Measurements from ENCODE around the gene TRIM9. TPM values are rescaled to one million over a fixed set of nuclear protein-coding genes. Genes with fewer than 3 reads are reported as not detected.

Gene TRIM9
- total and polyA plus RNA-seq, 2 donors (not counting 3 experiments of a cell fraction or from before 2014, with no cell fraction given): not detected

GRCh38 chr14:51081209-51081608 is 13.7 kb downstream of the TRIM9 start:
- H3K9me3 ChIP-seq (replicated peaks; ENCODE audit: control insufficient read depth, insufficient read depth, low read length): no peaks in the 10 kb centered on the region
- H3K27ac ChIP-seq (ENCODE audit: insufficient read depth, low read depth, low read length): no peak overlapping the region
- no peaks in the 10 kb centered on the region for H3K79me2 ChIP-seq (ENCODE audit: control insufficient read depth, insufficient read depth, low read length)
- H3K4me2 ChIP-seq (ENCODE audit: insufficient read depth, low read length): no peak overlapping the region
- H4K20me1 ChIP-seq (replicated peaks; ENCODE audit: control insufficient read depth, extremely low read depth, insufficient read depth, low read length): no peaks in the 10 kb centered on the region
- H3K27me3 ChIP-seq (ENCODE audit: control insufficient read depth in 2 of 2, insufficient read depth in 2 of 2, low read length in 2 of 2): peaks cover 7 to 11% of the 10 kb centered on the region in 2 experiments
- DNase-seq (ENCODE audit: low read depth, low spot score) (no peak), FAIRE-seq (no peak)
- H3K4me1 ChIP-seq (ENCODE audit: control insufficient read depth, extremely low read depth, insufficient read depth, low read length): no peaks in the 10 kb centered on the region
- no peak for TF ChIP-seq EZH2 (IDR thresholded peaks at IDR 0.05; ENCODE audit: borderline replicate concordance, low read depth, low read length, severe bottlenecking)
- no peak for TF ChIP-seq FOS (IDR thresholded peaks at IDR 0.05; ENCODE audit: borderline replicate concordance, insufficient read depth, low read length)
- TF ChIP-seq GATA2 (IDR thresholded peaks at IDR 0.05; ENCODE audit: insufficient read depth, insufficient read length, low read depth, low read length): no peak
- no peak for TF ChIP-seq POLR2A (IDR thresholded peaks at IDR 0.05; ENCODE audit: low read depth, low read length)
- no peak for TF ChIP-seq JUN (IDR thresholded peaks at IDR 0.05; ENCODE audit: borderline replicate concordance, insufficient read depth, insufficient read length, low read depth)
- TF ChIP-seq MAX (IDR thresholded peaks at IDR 0.05; ENCODE audit: insufficient read depth, insufficient read length): no peak
- no peak for TF ChIP-seq CTCF (IDR thresholded peaks at IDR 0.05; ENCODE audit: extremely low read depth in 1 of 2, insufficient read depth in 1 of 2, low read depth in 1 of 2, low read length in 2 of 2)
- no peak for TF ChIP-seq MYC (IDR thresholded peaks at IDR 0.05; ENCODE audit: low read depth, low read length)
- TF ChIP-seq POLR2AphosphoS5 (IDR thresholded peaks at IDR 0.05; ENCODE audit: insufficient read depth, low read depth, low read length): no peak
- ChIA-PET POLR2A (no interaction called here), CTCF (no interaction called here)
- dilution Hi-C loops (cut with MboI; ENCODE audit: extremely low pct_ligation_motif_present, low sequenced_read_pairs) (no loop called here), intact Hi-C loops (cut with micrococcal nuclease) (no loop called here)
- no peaks in the 10 kb centered on the region for H3K9me1 ChIP-seq (replicated peaks; ENCODE audit: control insufficient read depth, extremely low read depth, insufficient read depth, low read length)
- H3K9ac ChIP-seq (replicated peaks; ENCODE audit: extremely low read depth, insufficient read depth, low read length): no peak overlapping the region
- no peak overlapping the region for H3K4me3 ChIP-seq (replicated peaks in 1 of 3; ENCODE audit: insufficient read depth in 1 of 3, low read depth in 1 of 3, low read length in 3 of 3)
- H2AFZ ChIP-seq (ENCODE audit: low read depth, low read length): no peak overlapping the region
- BruUV-seq (replicated peaks): no TSS peak
- no peaks in the 10 kb centered on the region for H3K36me3 ChIP-seq (ENCODE audit: control insufficient read depth in 2 of 2, extremely low read depth in 1 of 2, insufficient read depth in 2 of 2, low read length in 2 of 2)

All from endothelial cell of umbilical vein (primary cell).